ENCODE results near the gene PAX8. TPM values are rescaled to one million over a fixed set of nuclear protein-coding genes. Genes with fewer than 3 reads are reported as not detected.

PAX8 gene
- polyA plus RNA-seq, 3 donors = 298 to 742 (median 618) TPM

- no peak for DNase-seq
Measured at GRCh38 chr2:113273981-113274380, 4.7 kb downstream of the PAX8 start.

- DNase-seq = no peak
Measured at GRCh38 chr2:113273027-113273551, 5.6 kb downstream of the PAX8 start.

- DNase-seq = no peak
Measured at GRCh38 chr2:113272477-113272876, 6.2 kb downstream of the PAX8 start.

- DNase-seq = no peak
Measured at GRCh38 chr2:113268621-113269360, 9.9 kb downstream of the PAX8 start.

- DNase-seq = no peak
Measured at GRCh38 chr2:113266431-113266830, 12.3 kb downstream of the PAX8 start.

- no peak for DNase-seq
Measured at GRCh38 chr2:113264713-113265403, 13.9 kb downstream of the PAX8 start.

GRCh38 chr2:113263546-113263945 lies 15.2 kb downstream of the PAX8 start:
- no peak for DNase-seq

GRCh38 chr2:113260991-113261390 lies 17.7 kb downstream of the PAX8 start:
- no peak for DNase-seq

- no peak for DNase-seq
Measured at GRCh38 chr2:113258471-113259147, 20.1 kb downstream of the PAX8 start.

- no peak for DNase-seq
Measured at GRCh38 chr2:113257516-113258264, 21.0 kb downstream of the PAX8 start.

- DNase-seq = no peak
Measured at GRCh38 chr2:113255140-113256070, 23.3 kb downstream of the PAX8 start.

- DNase-seq = no peak
Measured at GRCh38 chr2:113253453-113253852, 25.3 kb downstream of the PAX8 start.

GRCh38 chr2:113252047-113252590 lies 26.6 kb downstream of the PAX8 start:
- no peak for DNase-seq

GRCh38 chr2:113251118-113251517 lies 27.6 kb downstream of the PAX8 start:
- no peak for DNase-seq

GRCh38 chr2:113248997-113249770 lies 29.5 kb downstream of the PAX8 start:
- peak; percentile 71 for DNase-seq

- no peak for DNase-seq
Measured at GRCh38 chr2:113246606-113247005, 32.1 kb downstream of the PAX8 start.

- no peak for DNase-seq
Measured at GRCh38 chr2:113245276-113245711, 33.4 kb downstream of the PAX8 start.

GRCh38 chr2:113242327-113242726 lies 36.4 kb downstream of the PAX8 start:
- DNase-seq = no peak
